Fibroblast of upper back skin (primary cell): ENCODE measurements around the gene SMC2.

Source experiments
- DNase-seq: peaks from one replicate; pipeline ENCODE4 v3.0.0-alpha.2; 2013

Gene SMC2

DNA sequence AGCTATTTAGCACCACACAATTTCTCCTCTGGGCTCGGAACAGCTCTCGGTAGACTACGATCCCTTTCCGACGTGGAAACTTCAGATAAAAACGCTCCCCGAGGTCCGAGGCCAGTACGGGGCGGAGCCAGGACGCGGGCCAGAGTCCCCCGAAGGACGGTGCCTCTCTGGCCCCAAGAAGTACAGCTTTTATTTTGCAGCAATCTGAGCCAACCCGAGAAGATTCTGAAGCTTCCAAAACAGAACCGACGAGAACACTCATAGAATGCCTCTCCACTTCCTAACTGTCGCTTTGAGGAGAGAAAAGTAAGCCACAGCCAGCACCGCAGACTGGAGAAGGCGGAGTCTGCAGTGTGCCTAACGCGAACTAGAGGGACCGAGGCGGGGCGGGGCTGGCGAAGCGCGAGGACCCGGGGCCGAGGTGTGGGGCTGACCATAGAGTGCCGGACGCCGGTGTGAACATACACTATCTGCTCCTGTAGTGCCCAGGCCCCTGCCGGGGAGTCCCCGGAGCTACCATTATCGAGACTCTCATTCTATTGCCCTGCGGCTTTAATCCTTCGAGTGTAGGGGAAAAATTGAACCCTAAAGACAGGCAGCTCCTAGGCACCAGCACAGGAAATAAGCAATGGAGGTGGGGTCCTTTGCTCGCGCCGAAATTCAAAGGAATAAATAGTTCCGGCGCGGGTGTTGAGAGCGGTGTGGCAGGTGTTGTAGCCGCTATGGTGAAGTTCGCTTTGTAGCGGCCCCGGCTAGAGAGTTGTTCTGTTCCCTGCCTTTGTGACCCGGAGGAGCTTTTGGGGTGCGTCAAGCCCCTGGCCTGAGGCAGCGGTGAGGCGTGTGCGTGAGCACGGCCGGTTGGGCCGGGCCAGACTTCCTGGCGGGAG is at the start of gene SMC2:
SMC2 (plus strand) TSS at position 663 of the 887 bp plus-strand sequence. CDS start 1,076 bp downstream, outside the sequence.
- peak; percentile 91 for DNase-seq

GRCh38 chr9:104068546-104068945 is 25.6 kb upstream of the SMC2 start:
- DNase-seq = no peak

DNA sequence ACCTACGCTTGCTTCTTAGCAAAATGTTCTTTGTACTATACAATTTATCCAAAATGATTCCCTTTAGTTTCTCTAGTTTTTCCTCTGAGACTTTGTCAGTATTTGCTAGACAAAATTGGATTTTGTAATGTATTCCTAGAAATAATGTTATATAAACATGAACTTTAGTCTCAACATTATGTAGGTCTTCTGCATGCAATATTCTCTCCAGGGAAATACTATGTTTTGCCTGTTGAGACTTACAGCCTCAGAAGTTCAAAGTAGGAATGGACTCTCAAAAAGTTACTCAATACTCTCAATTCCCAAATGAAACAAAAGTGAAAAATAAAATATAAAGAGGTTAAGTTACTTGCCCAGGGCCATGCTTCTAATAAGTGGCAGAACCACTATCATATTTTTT is 24.8 kb upstream of the SMC2 start:
- peak; percentile 26 for DNase-seq

DNA sequence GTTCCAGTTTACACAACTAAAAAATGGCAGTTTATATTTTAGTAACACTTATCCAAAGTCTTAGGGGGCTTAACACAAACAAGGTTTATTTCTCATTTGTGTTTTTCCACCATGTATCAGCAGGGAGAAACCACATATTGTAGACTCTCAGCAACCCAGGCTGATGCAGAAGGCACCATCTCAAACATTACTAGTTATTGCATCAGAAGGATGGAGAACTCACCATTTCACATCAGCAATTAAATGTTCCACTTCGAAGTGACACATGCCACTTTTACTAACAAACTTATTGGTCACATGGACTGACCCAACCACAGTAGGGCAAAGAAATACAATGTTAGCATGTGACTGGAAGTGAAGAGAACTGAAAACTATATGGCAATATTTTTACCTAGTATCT is 22.5 kb upstream of the SMC2 start:
- no peak for DNase-seq

DNA sequence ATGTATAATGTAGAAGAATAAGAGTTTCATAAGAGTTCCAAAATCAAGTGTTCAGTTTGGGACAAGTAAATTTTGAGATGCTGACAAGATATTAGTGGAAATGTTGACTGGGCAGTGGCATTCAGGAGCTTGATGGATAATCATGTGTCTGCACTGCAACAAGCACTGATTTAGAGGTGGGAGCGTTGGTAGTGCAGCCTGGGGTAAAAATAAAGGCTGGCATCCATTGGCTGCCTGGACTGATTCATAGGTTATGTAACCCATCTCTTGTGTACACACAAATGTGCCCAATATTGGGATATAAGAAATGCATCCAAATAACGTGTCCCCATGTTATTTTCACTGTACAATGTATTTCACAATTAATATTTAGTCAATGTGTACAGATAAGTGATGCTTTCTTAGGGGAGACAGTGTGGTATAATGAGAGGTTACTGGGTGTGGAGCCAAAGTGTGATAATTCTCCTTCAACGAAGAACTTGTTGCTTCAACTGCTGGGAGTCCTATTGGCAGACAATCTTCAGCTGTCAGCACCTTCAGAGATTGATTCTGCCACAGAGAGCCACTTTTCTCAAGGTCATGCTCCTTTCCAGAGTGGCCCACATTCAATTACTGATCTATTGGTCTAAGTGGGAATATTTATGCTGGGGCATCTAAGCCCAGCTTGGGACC is 20.9 kb upstream of the SMC2 start:
- DNase-seq = peak; percentile 11

GRCh38 chr9:104073770-104074133 is 20.4 kb upstream of the SMC2 start:
- no peak for DNase-seq

DNA sequence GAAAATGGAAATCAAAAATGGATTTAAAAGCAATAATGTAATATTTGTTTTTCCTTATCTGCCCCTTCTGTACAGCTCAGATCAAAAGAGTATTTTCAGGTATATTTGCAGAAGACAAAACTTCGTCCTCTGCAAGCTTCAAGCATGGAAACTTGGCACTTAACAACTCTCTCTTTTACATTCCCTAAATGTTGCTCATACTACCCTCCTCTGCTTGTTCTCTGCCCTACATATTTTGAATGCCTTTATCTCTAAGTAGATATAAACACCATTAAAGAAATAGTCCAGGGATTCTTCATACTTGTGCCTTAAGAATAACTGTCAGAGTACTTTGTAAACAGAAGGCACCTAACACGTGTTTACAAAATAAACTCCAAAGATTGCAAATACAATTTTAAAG is 19.2 kb upstream of the SMC2 start:
- peak; percentile 70 for DNase-seq

DNA sequence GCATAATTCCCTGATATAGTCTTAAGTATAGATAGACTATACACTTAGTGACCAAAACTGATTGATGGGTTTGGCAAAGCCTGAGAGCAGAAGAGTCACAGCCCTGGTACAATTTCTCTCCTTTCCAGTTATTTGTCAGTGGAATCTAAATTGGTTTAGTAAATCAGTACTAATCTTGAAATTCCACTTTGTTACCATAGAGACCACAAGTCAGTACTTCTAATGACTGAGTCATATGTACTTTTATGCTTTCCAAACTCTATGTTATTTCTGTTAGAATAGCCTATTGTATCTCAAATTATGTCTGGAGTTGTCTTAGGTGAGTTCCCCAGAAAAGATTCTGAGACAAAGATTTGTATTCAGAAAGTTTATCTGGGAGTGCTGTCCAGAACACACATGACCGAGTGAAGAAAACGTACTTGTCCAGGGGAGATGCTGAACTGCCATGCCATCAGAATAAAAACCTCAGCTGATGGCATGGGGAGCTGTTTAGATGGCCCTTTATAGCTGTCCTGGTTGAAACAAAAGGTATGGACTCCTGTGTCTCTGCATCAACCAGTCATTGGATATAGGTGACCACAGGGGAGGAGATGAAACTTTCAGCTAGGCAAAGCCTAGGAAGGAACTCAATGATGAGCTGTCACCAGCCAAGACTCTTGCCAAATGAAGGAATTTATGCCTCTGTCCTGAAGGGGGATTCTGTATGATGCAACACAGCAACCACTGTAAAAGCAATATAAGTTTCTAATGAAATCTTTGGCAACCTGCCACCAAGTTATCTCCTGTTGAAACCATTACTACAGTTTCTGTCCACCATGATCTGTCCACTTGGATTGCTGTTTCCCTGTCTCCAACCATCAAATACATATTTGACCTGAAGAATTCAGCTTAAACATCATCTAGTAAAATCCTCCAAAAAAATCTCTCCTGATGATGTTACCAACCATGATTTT is 18.0 kb upstream of the SMC2 start:
- DNase-seq = peak; percentile 87

GRCh38 chr9:104078596-104078995 is 15.5 kb upstream of the SMC2 start:
- peak; percentile 6 for DNase-seq

DNA sequence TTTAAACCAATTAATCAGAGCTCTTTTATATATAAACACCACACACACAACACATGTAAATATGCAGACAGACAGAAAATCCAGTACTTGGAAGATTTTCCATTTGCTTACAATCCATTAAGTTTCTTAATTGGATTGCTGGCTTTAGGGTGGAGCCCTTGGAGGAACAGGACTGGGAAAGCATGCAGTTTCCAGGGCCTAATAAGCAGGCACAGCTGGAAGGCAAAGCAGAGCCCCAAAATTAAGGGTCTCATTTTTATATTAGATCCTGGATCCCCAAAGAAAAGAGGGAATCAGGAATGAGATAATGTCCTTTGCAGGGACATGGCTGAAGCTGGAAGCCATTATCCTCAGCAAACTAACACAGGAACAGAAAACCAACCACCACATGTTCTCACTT is 13.1 kb upstream of the SMC2 start:
- DNase-seq = no peak

DNA sequence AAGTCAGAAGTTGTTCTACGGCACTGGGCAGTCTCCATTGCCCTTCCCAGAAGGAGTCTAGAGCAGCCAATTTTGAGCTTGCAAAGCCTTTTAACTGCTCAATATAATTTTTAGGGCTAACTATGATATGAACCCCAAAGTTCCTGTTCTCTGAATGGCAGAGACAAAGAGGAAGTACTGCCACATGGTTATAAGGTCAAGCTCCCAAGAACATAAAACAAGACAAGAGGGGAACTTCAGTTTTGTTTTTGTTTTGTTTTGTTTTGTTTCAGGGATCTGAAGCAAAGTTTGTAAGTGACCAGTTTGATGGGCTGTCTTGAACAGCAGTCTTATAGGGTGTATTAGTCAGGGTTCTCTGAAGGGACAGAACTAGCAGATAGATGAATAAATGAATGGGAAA is 11.9 kb upstream of the SMC2 start:
- no peak for DNase-seq

GRCh38 chr9:104085525-104085924 is 8.6 kb upstream of the SMC2 start:
- no peak for DNase-seq

- DNase-seq = no peak
These were observed 6.2 kb upstream of the SMC2 start for GRCh38 chr9:104087894-104088293.

- DNase-seq = peak; percentile 44
These were observed 5.7 kb upstream of the SMC2 start for GRCh38 chr9:104088416-104088815.

GRCh38 chr9:104090578-104090977 is 3.5 kb upstream of the SMC2 start:
- DNase-seq = no peak

- no peak for DNase-seq
These were observed 3.0 kb upstream of the SMC2 start for GRCh38 chr9:104091116-104091515.

DNA sequence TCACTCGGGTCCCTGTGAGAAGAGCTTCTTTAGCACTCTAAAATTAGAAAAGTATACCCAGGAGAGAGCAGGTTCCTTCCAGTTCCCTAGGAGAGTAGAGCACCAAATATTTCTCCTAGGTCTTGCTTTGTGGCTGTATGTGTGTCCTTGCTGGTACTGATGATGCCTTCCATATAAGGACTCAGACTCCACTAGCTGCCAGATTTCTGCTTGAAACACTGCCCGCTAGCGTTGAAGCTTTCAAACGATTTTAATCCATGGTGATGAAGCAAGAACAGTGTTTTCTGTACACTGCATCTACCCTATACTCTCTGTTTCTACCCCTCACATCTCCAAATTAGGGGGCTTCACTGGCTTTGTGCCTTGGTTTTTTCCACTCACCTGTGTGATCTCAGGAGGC is 2.4 kb upstream of the SMC2 start:
- no peak for DNase-seq

GRCh38 chr9:104092192-104092591 is 1.9 kb upstream of the SMC2 start:
- no peak for DNase-seq

GRCh38 chr9:104092875-104093600 is 1.1 kb upstream of the SMC2 start:
- DNase-seq = peak; percentile 8

GRCh38 chr9:104094534-104095015 is 466 bp downstream of the SMC2 start:
- peak; percentile 7 for DNase-seq

- no peak for DNase-seq
These were observed 5.5 kb downstream of the SMC2 start for GRCh38 chr9:104099630-104100029.

- no peak for DNase-seq
These were observed 10.3 kb downstream of the SMC2 start for GRCh38 chr9:104104360-104104759.
